H9 (cell line): ENCODE data around the gene CALHM3. TPM values are rescaled to one million over a fixed set of nuclear protein-coding genes. Genes with fewer than 3 reads are reported as not detected.

Source experiments
- DNase-seq: peaks from one replicate; pipeline ENCODE4 v3.0.0-alpha.2; 2017
- H2AFZ ChIP-seq: one replicate; pipeline ENCODE4 v1.6.1; 2013; ENCODE audit warnings: mild to moderate bottlenecking, low read length, control low read depth, moderate library complexity
- H2AK5ac ChIP-seq: 2 replicates; pipeline ENCODE4 v1.6.1; 2013; ENCODE audit warnings: low read length, control low read depth, mixed read lengths; ENCODE audit not compliant: insufficient read length
- H2BK120ac ChIP-seq: one replicate; pipeline ENCODE4 v1.6.1; 2013; ENCODE audit warnings: low read depth, mild to moderate bottlenecking, low read length, control low read depth, inconsistent platforms; ENCODE audit not compliant: poor library complexity, severe bottlenecking
- H2BK12ac ChIP-seq: 2 replicates; pipeline ENCODE4 v1.6.1; 2013; ENCODE audit warnings: low read length, control low read depth, mixed read lengths, low read depth; ENCODE audit not compliant: insufficient read length
- H2BK15ac ChIP-seq: 2 replicates; pipeline ENCODE4 v1.6.1; 2013; ENCODE audit warnings: low read depth, low read length, control low read depth
- H2BK20ac ChIP-seq: one replicate; pipeline ENCODE4 v1.6.1; 2013; ENCODE audit warnings: low read depth, mild to moderate bottlenecking, low read length, control low read depth, inconsistent platforms; ENCODE audit not compliant: poor library complexity, severe bottlenecking
- H2BK5ac ChIP-seq: 2 replicates; pipeline ENCODE4 v1.6.1; 2013; ENCODE audit warnings: low read length, control low read depth, mixed read lengths; ENCODE audit not compliant: insufficient read length
- H3K14ac ChIP-seq: 2 replicates; pipeline ENCODE4 v1.6.1; 2013; ENCODE audit warnings: low read length, control low read depth; ENCODE audit not compliant: insufficient read depth
- H3K18ac ChIP-seq: 2 replicates; pipeline ENCODE4 v1.6.1; 2013; ENCODE audit warnings: low read depth, mild to moderate bottlenecking, mixed read lengths, low read length, control low read depth; ENCODE audit not compliant: insufficient read length
- H3K23ac ChIP-seq: 2 replicates; pipeline ENCODE4 v1.6.1; 2013; ENCODE audit warnings: low read length, control low read depth, mixed read lengths, low read depth; ENCODE audit not compliant: insufficient read length
- H3K23me2 ChIP-seq: 2 replicates; pipeline ENCODE4 v1.6.1; 2013; ENCODE audit warnings: low read depth, mild to moderate bottlenecking, mixed read lengths, low read length, control low read depth; ENCODE audit not compliant: insufficient read length, poor library complexity, severe bottlenecking
- H3K27ac ChIP-seq: 2 replicates; pipeline ENCODE4 v1.5.1; 2013; ENCODE audit warnings: low read length, control low read depth, mixed read lengths, low read depth; ENCODE audit not compliant: insufficient read length
- H3K27me3 ChIP-seq: 2 replicates; pipeline ENCODE4 v1.6.1; 2013; ENCODE audit warnings: low read length, control low read depth, inconsistent platforms; ENCODE audit not compliant: insufficient read depth
- H3K4ac ChIP-seq: 2 replicates; pipeline ENCODE4 v1.6.1; 2013; ENCODE audit warnings: low read depth, mild to moderate bottlenecking, control low read depth, inconsistent platforms, low read length, moderate library complexity
- H3K4me1 ChIP-seq: 2 replicates; pipeline ENCODE4 v1.6.1; 2013; ENCODE audit warnings: low read length, control low read depth, inconsistent platforms; ENCODE audit not compliant: insufficient read depth
- H3K4me2 ChIP-seq: 2 replicates; pipeline ENCODE4 v1.6.1; 2013; ENCODE audit warnings: low read length, control low read depth, mixed read lengths; ENCODE audit not compliant: insufficient read length, insufficient read depth
- H3K56ac ChIP-seq: 2 replicates; pipeline ENCODE4 v1.6.1; 2013; ENCODE audit warnings: low read depth, mild to moderate bottlenecking, mixed read lengths, low read length, control low read depth; ENCODE audit not compliant: insufficient read length
- H3K79me1 ChIP-seq: 2 replicates; pipeline ENCODE4 v1.6.1; 2013; ENCODE audit warnings: low read depth, mild to moderate bottlenecking, moderate library complexity, low read length, control low read depth, inconsistent platforms; ENCODE audit not compliant: insufficient read depth, poor library complexity, severe bottlenecking
- H3K79me2 ChIP-seq: 2 replicates; pipeline ENCODE4 v1.6.1; 2013; ENCODE audit warnings: low read length, control low read depth, inconsistent platforms; ENCODE audit not compliant: insufficient read depth
- H3K9ac ChIP-seq: 2 replicates; pipeline ENCODE4 v1.6.1; 2013; ENCODE audit warnings: low read length, control low read depth, mixed read lengths; ENCODE audit not compliant: insufficient read length; ENCODE audit errors: extremely low read depth
- H3K9me3 ChIP-seq: one replicate; pipeline ENCODE4 v1.6.1; 2013; ENCODE audit warnings: low read depth, low read length, inconsistent platforms; ENCODE audit not compliant: control insufficient read depth
- H3T11ph ChIP-seq: one replicate; pipeline ENCODE4 v1.6.1; 2013; ENCODE audit warnings: mild to moderate bottlenecking, low read length, control low read depth, inconsistent platforms
- H4K20me1 ChIP-seq: one replicate; pipeline ENCODE4 v1.6.1; 2013; ENCODE audit not compliant: control insufficient read depth, insufficient read length, insufficient read depth
- H4K5ac ChIP-seq: 2 replicates; pipeline ENCODE4 v1.6.1; 2013; ENCODE audit warnings: low read depth, mild to moderate bottlenecking, mixed read lengths, low read length, control low read depth; ENCODE audit not compliant: insufficient read length
- H4K8ac ChIP-seq: replicated peaks from 2 replicates; pipeline ENCODE4 v1.6.1; 2013; ENCODE audit warnings: low read length, control low read depth, mixed read lengths, low read depth; ENCODE audit not compliant: insufficient read length
- H4K91ac ChIP-seq: 2 replicates; pipeline ENCODE4 v1.6.1; 2013; ENCODE audit warnings: low read depth, mild to moderate bottlenecking, moderate library complexity, mixed read lengths, low read length, control low read depth; ENCODE audit not compliant: insufficient read length
- H3K27ac Mint-ChIP-seq, 3 experiments: 2 replicates in 2 of 3; 3 replicates in 1 of 3; pipeline ENCODE4 v1.8.0; 2020 to 2021; ENCODE audit warnings: mixed read lengths in 3 of 3, mild to moderate bottlenecking in 1 of 3, moderate library complexity in 1 of 3
- H3K27me3 Mint-ChIP-seq: 2 replicates; pipeline ENCODE4 v1.8.0; 2021; ENCODE audit warnings: low read depth, mild to moderate bottlenecking, moderate library complexity, mixed read lengths
- H3K36me3 Mint-ChIP-seq, 3 experiments: 2 replicates in 2 of 3; 3 replicates in 1 of 3; pipeline ENCODE4 v1.8.0; 2020 to 2021; ENCODE audit warnings: low read depth in 3 of 3, mixed read lengths in 3 of 3; ENCODE audit not compliant: insufficient read depth in 1 of 3
- H3K4me1 Mint-ChIP-seq, 2 experiments: 2 replicates each; pipeline ENCODE4 v1.8.0; 2020; ENCODE audit warnings: mixed read lengths in 2 of 2
- H3K4me3 Mint-ChIP-seq, 2 experiments: 2 replicates in 1 of 2; 3 replicates in 1 of 2; pipeline ENCODE4 v1.8.0; 2020 to 2021; ENCODE audit warnings: mild to moderate bottlenecking in 2 of 2, mixed read lengths in 2 of 2, moderate library complexity in 1 of 2
- H3K9me3 Mint-ChIP-seq, 2 experiments: 2 replicates in 1 of 2; 3 replicates in 1 of 2; pipeline ENCODE4 v1.8.0; 2020; ENCODE audit warnings: mild to moderate bottlenecking in 2 of 2, mixed read lengths in 2 of 2, moderate library complexity in 1 of 2
- WGBS: extraction: QIAGEN DNeasy Blood & Tissue Kit; methylation state at CpG from one replicate; pipeline ENCODE4 v1.1.7; 2013; ENCODE audit warnings: missing lambda C conversion rate, low lambda C conversion rate, mixed read lengths; ENCODE audit not compliant: insufficient read length; ENCODE audit errors: extremely low coverage; 5-methylcytosine and 5-hydroxymethylcytosine counted together
- total RNA-seq: library from RNA; stranded (reverse); gene quantifications from 2 replicates; pipeline ENCODE4 v1.2.1, GENCODE V29; 2021
- TF ChIP-seq, protein P1 (sequence below): fragments of 200-600 bp; sonication (generic); conservative IDR thresholded peaks from 3 replicates; pipeline ENCODE4 v1.8.0; 2021; ENCODE audit warnings: antibody characterized with exemption, mild to moderate bottlenecking

The CALHM3 gene
- total RNA-seq, 1 experiment from 2014 or later, result not detected

DNA sequence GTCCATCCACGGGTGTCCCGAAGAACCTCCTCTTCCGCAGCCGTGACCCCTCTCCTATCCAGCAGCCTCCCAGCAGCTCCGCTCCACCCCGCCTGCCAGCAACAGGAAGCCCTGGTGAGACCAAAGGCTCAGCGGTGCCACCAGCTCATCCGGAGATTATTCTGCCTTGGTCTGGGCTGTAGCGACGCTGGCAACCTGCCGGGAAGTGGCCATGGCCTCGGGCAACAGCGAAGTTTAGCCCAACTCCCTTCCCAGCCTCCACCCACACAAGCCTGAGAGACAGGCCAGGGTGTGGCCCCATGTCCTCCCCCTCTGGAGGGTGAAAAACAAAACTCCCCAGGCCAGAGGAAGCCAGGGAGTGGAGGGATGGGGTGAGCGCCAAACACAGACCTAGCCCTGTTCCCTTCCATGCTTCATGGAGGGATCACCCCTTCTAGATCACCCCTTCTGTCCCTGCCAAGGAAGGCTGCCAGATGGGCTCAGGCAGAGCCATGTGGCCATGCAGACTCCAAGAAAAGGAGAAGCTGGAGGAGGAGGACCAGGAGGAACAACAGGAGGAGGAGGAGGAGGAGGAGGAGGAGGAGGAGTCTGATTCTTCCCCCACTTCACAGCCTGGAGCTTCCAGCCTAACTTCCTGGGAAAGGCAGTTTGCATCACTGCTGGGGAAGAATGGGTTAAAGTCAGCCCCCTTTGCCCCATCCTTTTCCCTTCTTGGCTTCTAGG lies 27.8 kb downstream of the CALHM3 start:
- Histone ChIP-seq H4K20me1 (no peaks in the 10 kb centered on the region), H3K79me1 (no peaks in the 10 kb centered on the region), H3K4ac (no peak overlapping the region), H4K5ac (no peak overlapping the region), H2BK120ac (no peak overlapping the region), H2BK5ac (no peak overlapping the region), H3K14ac (no peak overlapping the region; the same call in 1 of the 2 replicates), H3T11ph (no peak overlapping the region), H3K23me2 (no peaks in the 10 kb centered on the region), H3K27ac (no peak overlapping the region), H2BK20ac (no peak overlapping the region), H3K27me3 (no peaks in the 10 kb centered on the region), H2BK12ac (no peak overlapping the region), H3K79me2 (no peaks in the 10 kb centered on the region), H3K23ac (no peak overlapping the region), H4K91ac (no peak overlapping the region), H2AFZ (no peak overlapping the region), H3K9me3 (no peaks in the 10 kb centered on the region), H4K8ac (no peak overlapping the region), H3K56ac (no peak overlapping the region), H3K18ac (no peak overlapping the region), H3K9ac (no peak overlapping the region), H3K4me2 (no peak overlapping the region), H3K4me1 (no peaks in the 10 kb centered on the region), H2AK5ac (no peak overlapping the region), H2BK15ac (no peak overlapping the region)
- Mint-ChIP-seq H3K36me3 (peaks cover 4 to 28% (median 22%) of the 10 kb centered on the region in 3 experiments), H3K9me3 (no peaks in the 10 kb centered on the region), H3K27ac (0 out of 7 replicates have a peak overlapping the region, but pooled peaks of 1 of the 3 experiments have one; percentile 70), H3K27me3 (no peaks in the 10 kb centered on the region; the same call in 1 of the 2 replicates), H3K4me3 (no peak overlapping the region; a peak in 1 of 5 replicates), H3K4me1 (peaks cover 4 to 11% of the 10 kb centered on the region in 2 experiments; a peak in 3 of 4 replicates)
- TF ChIP-seq, protein P1, sequence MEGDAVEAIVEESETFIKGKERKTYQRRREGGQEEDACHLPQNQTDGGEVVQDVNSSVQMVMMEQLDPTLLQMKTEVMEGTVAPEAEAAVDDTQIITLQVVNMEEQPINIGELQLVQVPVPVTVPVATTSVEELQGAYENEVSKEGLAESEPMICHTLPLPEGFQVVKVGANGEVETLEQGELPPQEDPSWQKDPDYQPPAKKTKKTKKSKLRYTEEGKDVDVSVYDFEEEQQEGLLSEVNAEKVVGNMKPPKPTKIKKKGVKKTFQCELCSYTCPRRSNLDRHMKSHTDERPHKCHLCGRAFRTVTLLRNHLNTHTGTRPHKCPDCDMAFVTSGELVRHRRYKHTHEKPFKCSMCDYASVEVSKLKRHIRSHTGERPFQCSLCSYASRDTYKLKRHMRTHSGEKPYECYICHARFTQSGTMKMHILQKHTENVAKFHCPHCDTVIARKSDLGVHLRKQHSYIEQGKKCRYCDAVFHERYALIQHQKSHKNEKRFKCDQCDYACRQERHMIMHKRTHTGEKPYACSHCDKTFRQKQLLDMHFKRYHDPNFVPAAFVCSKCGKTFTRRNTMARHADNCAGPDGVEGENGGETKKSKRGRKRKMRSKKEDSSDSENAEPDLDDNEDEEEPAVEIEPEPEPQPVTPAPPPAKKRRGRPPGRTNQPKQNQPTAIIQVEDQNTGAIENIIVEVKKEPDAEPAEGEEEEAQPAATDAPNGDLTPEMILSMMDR, result no peak
- no CpG with 5 or more reads among the region's 14 CpGs for WGBS
- no peak for DNase-seq
